ENCODE measurements around the gene KCNC3.
"Not testable (repeated sequence)": the region's sequence is repeated elsewhere in the genome, so short reads cannot be mapped to it uniquely, and the experiment has no call there.

The KCNC3 gene

DNA sequence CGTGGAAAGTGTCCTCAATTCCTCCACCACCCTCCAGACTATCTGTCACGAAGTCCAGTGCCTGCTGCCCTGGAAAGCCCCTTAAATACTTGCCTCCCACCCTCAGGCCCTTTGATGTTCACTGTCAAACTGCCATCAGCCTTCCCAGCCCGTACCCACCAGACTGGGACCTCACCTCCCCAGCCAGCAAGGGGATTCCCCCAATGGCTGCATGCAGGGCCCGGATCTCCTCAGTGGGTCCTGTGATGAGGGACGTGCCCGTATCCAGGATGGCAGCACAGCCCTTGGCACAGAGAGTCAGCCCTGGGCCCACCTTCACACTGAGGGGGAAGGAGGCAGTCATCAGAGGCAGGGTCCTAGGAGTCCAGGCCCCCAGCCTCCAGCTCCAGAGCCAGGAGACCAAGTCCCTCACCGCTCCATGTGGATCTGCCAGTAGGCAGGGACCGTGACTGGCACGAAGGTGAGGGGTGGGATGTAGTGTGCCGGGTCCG, 30.2 kb upstream of the KCNC3 start:
- TF ChIP-seq, protein P1, sequence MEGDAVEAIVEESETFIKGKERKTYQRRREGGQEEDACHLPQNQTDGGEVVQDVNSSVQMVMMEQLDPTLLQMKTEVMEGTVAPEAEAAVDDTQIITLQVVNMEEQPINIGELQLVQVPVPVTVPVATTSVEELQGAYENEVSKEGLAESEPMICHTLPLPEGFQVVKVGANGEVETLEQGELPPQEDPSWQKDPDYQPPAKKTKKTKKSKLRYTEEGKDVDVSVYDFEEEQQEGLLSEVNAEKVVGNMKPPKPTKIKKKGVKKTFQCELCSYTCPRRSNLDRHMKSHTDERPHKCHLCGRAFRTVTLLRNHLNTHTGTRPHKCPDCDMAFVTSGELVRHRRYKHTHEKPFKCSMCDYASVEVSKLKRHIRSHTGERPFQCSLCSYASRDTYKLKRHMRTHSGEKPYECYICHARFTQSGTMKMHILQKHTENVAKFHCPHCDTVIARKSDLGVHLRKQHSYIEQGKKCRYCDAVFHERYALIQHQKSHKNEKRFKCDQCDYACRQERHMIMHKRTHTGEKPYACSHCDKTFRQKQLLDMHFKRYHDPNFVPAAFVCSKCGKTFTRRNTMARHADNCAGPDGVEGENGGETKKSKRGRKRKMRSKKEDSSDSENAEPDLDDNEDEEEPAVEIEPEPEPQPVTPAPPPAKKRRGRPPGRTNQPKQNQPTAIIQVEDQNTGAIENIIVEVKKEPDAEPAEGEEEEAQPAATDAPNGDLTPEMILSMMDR (IDR thresholded peaks at IDR 0.05; ENCODE audit: low read depth, low read length): no peak
- H3K4me3 ChIP-seq (ENCODE audit: low read depth, low read length): no peak overlapping the region

DNA sequence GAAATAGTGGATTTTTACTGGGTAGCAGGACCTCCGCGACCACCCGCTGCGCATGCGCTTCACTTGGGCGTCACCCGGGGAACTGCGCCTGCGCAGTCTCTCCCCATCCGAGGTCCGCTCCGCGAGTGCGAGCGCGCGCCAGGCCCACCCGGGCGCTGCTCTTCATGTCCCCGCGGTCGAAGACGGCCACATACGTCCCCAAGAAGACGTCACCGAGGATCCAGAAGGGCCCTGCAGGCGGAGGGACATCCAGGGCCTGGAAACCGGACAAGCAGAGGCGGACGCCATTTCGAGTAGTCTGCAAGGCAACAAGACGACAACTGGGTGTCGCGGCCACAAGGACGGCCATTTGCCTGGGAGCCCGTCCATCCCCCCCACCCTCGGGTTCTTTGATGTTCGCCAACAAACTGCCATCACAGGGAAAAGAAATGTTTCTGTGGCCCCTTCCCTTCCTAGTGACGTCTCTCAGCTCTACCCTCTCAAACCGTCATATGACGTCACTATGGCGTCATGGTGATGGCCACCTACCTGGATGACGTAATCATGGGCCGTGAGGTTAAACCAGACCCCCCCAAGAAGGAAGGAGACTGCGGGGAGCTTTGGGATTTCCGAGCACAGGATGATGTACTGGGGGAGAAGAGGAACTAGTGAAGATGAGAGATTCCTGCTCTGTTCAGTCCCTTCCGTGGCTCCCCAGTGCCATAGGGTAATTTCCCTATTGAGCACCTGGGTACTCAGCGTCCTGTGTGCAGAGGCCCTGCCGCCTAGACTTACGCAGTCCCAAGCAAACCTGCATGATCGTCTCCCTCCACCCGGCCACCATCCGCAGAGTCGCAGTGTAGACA, 29.5 kb upstream of the KCNC3 start:
- TF ChIP-seq, protein P1 (IDR thresholded peaks at IDR 0.05; ENCODE audit: low read depth, low read length): no peak
- H3K4me3 ChIP-seq (ENCODE audit: low read depth, low read length): no peak overlapping the region

DNA sequence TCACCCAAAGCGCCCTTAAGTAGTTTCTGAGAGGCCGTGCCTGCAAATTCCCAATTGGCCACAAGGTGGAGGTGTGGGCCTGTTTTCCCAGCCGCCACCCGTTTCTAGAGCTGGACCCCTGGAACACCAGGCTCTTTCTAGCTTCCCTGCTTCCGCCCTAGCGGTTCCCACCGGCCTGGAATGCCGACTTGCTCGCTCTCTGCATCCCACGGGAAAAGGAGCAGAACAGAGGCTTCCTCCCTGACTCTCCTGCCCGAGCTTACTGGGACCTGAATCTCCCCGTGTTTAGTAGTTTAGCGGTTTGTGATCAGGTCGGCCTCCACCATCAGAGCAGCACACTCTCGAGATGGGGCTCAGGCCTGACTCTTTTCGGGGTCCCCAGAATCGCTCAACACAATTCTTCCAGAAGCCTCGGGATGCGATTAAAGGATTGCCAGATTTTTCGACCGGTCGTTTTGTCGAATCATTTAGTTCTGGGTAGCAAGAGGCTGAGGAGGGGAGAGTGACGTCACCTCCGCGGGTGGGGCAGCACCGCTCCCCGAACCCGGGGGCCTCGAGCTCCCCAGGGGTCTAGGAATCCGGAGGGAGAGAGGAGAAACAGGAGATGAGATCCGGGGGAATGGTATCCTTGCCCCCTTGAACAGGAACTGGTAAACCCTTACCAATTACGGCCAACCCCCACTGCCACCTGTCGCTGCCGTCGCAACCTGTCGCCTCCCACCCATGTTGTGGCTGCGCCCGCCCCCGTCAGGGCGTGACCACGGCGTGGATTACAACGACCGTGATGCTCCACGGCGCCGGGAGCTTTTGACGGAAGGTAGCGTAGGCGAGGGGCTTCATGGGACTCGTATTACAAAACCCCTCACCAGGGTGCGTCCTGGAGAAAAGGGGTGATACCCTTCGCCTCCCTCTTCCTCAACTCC, 28.3 kb upstream of the KCNC3 start:
- peak overlapping the region; percentile 39 for H3K4me3 ChIP-seq (ENCODE audit: low read depth, low read length)
- TF ChIP-seq, protein P1 (IDR thresholded peaks at IDR 0.05; ENCODE audit: low read depth, low read length): peak; percentile 86

DNA sequence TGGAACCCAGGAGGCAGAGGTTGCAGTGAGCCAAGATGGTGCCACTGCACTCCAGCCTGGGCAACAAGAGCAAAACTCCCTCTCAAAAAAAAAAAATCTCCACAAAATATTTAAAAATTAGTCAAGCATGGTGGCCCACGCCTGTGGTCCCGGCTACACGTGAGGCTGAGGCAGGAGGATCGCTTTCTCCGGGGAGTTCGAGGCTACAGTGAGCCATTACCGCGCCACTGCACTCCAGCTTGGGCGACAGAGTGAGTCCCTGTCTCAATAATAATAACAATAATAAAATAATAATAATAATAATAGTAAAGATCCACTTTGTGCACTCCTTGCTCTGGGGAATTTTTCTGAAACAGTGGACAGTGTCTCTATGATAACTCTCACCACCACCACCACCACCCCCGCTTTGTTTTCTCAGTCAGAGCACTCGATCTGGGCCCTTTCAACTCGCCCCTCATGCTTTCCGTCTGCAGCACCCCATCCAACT, 27.6 kb upstream of the KCNC3 start:
- no peak overlapping the region for H3K4me3 ChIP-seq (ENCODE audit: low read depth, low read length)
- TF ChIP-seq, protein P1 (IDR thresholded peaks at IDR 0.05; ENCODE audit: low read depth, low read length): no peak

DNA sequence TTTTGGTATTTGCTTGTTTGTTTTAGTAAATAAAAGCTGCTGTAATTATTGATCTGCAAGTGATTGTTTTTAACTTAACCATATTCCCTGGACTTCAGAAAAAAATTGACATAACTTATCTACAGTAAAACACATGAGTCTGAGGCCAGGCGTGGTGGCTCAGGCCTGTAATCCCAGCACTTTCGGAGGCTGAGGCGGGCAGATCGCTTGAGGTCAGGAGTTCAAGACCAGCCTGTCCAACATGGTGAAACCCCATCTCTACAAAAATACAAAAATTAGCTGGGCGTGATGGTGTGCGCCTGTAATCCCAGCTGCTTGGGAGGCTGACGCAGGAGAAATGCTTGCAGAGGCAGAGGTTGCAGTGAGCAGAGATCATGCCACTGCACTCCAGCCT, 24.3 kb upstream of the KCNC3 start:
- H3K4me3 ChIP-seq (ENCODE audit: low read depth, low read length): not testable (repeated sequence)

DNA sequence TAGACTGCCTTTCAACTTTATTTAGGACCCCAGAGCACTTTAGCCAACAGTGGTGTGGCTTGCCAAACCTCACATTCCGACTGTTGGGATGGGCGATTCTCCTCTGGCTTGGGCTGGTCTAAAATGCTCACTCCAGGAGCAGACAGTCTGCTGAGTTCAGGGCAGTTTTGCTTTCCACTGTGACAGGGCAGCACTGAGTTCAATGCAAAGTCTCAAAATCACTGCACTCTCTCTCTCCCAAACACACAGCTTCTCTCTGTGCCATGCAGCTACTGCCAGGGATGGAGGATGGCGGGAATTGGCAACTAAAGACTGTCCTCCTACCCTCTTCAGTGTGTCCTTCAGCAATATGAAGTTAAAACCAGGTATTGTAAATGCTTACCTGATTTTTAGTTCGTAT, 23.1 kb upstream of the KCNC3 start:
- TF ChIP-seq, protein P1 (IDR thresholded peaks at IDR 0.05; ENCODE audit: low read depth, low read length): no peak
- no peak overlapping the region for H3K4me3 ChIP-seq (ENCODE audit: low read depth, low read length)

DNA sequence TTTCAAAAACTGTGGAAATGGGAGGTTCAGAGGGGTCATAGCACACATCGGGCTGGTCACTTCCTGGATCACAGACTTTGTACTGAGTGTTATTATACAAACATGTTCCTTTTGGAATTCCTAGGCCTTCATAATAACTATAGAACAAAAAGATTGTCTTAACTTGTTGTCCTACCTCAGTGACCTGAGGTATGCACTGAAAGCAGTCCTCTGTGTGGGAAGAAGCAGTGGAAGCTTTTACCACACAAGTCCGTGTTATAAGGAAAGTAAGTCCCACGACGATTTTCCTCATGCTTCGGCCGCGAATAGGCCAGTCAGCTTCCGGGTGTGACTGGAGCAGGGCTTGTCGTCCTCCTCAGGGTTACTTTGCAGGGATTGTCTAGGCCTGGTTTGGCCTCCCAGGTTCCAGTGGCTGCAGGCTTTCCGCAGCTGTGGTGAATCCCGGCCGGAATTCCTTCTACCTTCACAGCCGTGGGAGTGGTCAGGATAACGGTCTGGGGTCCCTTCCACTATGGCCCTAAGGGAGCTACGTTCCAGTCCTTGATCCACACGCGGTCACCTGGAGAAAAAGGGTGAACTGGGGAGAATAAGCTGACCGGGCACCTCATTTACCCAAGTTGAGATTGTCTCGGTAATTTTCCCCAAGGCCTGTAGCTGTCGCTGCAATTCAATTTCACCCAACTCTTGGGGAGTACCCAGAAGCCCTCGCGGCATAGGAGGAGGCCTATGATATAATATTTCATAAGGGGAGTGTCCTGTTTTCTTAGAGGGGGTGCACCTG, 20.3 kb upstream of the KCNC3 start:
- H3K4me3 ChIP-seq (ENCODE audit: low read depth, low read length): no peak overlapping the region
- TF ChIP-seq, protein P1 (IDR thresholded peaks at IDR 0.05; ENCODE audit: low read depth, low read length): no peak

DNA sequence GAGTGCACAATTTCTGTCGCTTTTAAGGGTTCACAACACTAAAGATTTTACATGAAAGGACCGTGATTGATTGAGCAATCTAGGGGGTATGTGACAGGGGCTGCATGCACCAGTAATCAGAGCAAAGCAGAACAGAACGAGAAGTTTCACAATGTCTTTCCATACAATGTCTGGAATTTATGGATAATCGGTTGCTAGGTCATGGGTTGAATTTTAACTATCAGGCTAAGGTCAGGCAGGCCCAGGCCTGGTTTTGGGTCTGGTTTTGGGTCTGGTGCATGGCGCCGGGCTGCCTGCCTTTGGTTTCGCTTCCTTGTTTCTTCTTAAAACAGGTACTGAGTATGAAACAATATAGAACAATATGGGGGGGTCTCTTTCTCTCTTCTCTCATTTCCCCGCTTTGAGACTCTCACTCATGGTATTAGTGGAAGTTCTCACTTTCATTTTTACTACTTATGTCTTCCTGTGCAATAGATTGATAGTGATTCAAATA, 18.0 kb upstream of the KCNC3 start:
- not testable (repeated sequence) for H3K4me3 ChIP-seq (ENCODE audit: low read depth, low read length)

All from WI38 (cell line).